H9 (cell line): Measurements from ENCODE around the gene KANSL1. TPM values are rescaled to one million over a fixed set of nuclear protein-coding genes. Genes with fewer than 3 reads are reported as not detected.
A peak's percentile ranks its signal among the peaks of the same experiment; 100 is the strongest.

Experiments
- DNase-seq: peaks from one replicate; pipeline ENCODE4 v3.0.0-alpha.2; 2017
- H2AFZ ChIP-seq: one replicate; pipeline ENCODE4 v1.6.1; 2013; ENCODE audit warnings: mild to moderate bottlenecking, low read length, control low read depth, moderate library complexity
- H2AK5ac ChIP-seq: 2 replicates; pipeline ENCODE4 v1.6.1; 2013; ENCODE audit warnings: low read length, control low read depth, mixed read lengths; ENCODE audit not compliant: insufficient read length
- H2BK120ac ChIP-seq: one replicate; pipeline ENCODE4 v1.6.1; 2013; ENCODE audit warnings: low read depth, mild to moderate bottlenecking, low read length, control low read depth, inconsistent platforms; ENCODE audit not compliant: poor library complexity, severe bottlenecking
- H2BK12ac ChIP-seq: 2 replicates; pipeline ENCODE4 v1.6.1; 2013; ENCODE audit warnings: low read length, control low read depth, mixed read lengths, low read depth; ENCODE audit not compliant: insufficient read length
- H2BK15ac ChIP-seq: 2 replicates; pipeline ENCODE4 v1.6.1; 2013; ENCODE audit warnings: low read depth, low read length, control low read depth
- H2BK20ac ChIP-seq: one replicate; pipeline ENCODE4 v1.6.1; 2013; ENCODE audit warnings: low read depth, mild to moderate bottlenecking, low read length, control low read depth, inconsistent platforms; ENCODE audit not compliant: poor library complexity, severe bottlenecking
- H2BK5ac ChIP-seq: 2 replicates; pipeline ENCODE4 v1.6.1; 2013; ENCODE audit warnings: low read length, control low read depth, mixed read lengths; ENCODE audit not compliant: insufficient read length
- H3K14ac ChIP-seq: 2 replicates; pipeline ENCODE4 v1.6.1; 2013; ENCODE audit warnings: low read length, control low read depth; ENCODE audit not compliant: insufficient read depth
- H3K18ac ChIP-seq: 2 replicates; pipeline ENCODE4 v1.6.1; 2013; ENCODE audit warnings: low read depth, mild to moderate bottlenecking, mixed read lengths, low read length, control low read depth; ENCODE audit not compliant: insufficient read length
- H3K23ac ChIP-seq: 2 replicates; pipeline ENCODE4 v1.6.1; 2013; ENCODE audit warnings: low read length, control low read depth, mixed read lengths, low read depth; ENCODE audit not compliant: insufficient read length
- H3K23me2 ChIP-seq: 2 replicates; pipeline ENCODE4 v1.6.1; 2013; ENCODE audit warnings: low read depth, mild to moderate bottlenecking, mixed read lengths, low read length, control low read depth; ENCODE audit not compliant: insufficient read length, poor library complexity, severe bottlenecking
- H3K27ac ChIP-seq: 2 replicates; pipeline ENCODE4 v1.5.1; 2013; ENCODE audit warnings: low read length, control low read depth, mixed read lengths, low read depth; ENCODE audit not compliant: insufficient read length
- H3K27me3 ChIP-seq: 2 replicates; pipeline ENCODE4 v1.6.1; 2013; ENCODE audit warnings: low read length, control low read depth, inconsistent platforms; ENCODE audit not compliant: insufficient read depth
- H3K4ac ChIP-seq: 2 replicates; pipeline ENCODE4 v1.6.1; 2013; ENCODE audit warnings: low read depth, mild to moderate bottlenecking, control low read depth, inconsistent platforms, low read length, moderate library complexity
- H3K4me1 ChIP-seq: 2 replicates; pipeline ENCODE4 v1.6.1; 2013; ENCODE audit warnings: low read length, control low read depth, inconsistent platforms; ENCODE audit not compliant: insufficient read depth
- H3K4me2 ChIP-seq: 2 replicates; pipeline ENCODE4 v1.6.1; 2013; ENCODE audit warnings: low read length, control low read depth, mixed read lengths; ENCODE audit not compliant: insufficient read length, insufficient read depth
- H3K56ac ChIP-seq: 2 replicates; pipeline ENCODE4 v1.6.1; 2013; ENCODE audit warnings: low read depth, mild to moderate bottlenecking, mixed read lengths, low read length, control low read depth; ENCODE audit not compliant: insufficient read length
- H3K79me1 ChIP-seq: 2 replicates; pipeline ENCODE4 v1.6.1; 2013; ENCODE audit warnings: low read depth, mild to moderate bottlenecking, moderate library complexity, low read length, control low read depth, inconsistent platforms; ENCODE audit not compliant: insufficient read depth, poor library complexity, severe bottlenecking
- H3K79me2 ChIP-seq: 2 replicates; pipeline ENCODE4 v1.6.1; 2013; ENCODE audit warnings: low read length, control low read depth, inconsistent platforms; ENCODE audit not compliant: insufficient read depth
- H3K9ac ChIP-seq: 2 replicates; pipeline ENCODE4 v1.6.1; 2013; ENCODE audit warnings: low read length, control low read depth, mixed read lengths; ENCODE audit not compliant: insufficient read length; ENCODE audit errors: extremely low read depth
- H3K9me3 ChIP-seq: one replicate; pipeline ENCODE4 v1.6.1; 2013; ENCODE audit warnings: low read depth, low read length, inconsistent platforms; ENCODE audit not compliant: control insufficient read depth
- H3T11ph ChIP-seq: one replicate; pipeline ENCODE4 v1.6.1; 2013; ENCODE audit warnings: mild to moderate bottlenecking, low read length, control low read depth, inconsistent platforms
- H4K20me1 ChIP-seq: one replicate; pipeline ENCODE4 v1.6.1; 2013; ENCODE audit not compliant: control insufficient read depth, insufficient read length, insufficient read depth
- H4K5ac ChIP-seq: 2 replicates; pipeline ENCODE4 v1.6.1; 2013; ENCODE audit warnings: low read depth, mild to moderate bottlenecking, mixed read lengths, low read length, control low read depth; ENCODE audit not compliant: insufficient read length
- H4K8ac ChIP-seq: replicated peaks from 2 replicates; pipeline ENCODE4 v1.6.1; 2013; ENCODE audit warnings: low read length, control low read depth, mixed read lengths, low read depth; ENCODE audit not compliant: insufficient read length
- H4K91ac ChIP-seq: 2 replicates; pipeline ENCODE4 v1.6.1; 2013; ENCODE audit warnings: low read depth, mild to moderate bottlenecking, moderate library complexity, mixed read lengths, low read length, control low read depth; ENCODE audit not compliant: insufficient read length
- H3K27ac Mint-ChIP-seq, 3 experiments: 2 replicates in 2 of 3; 3 replicates in 1 of 3; pipeline ENCODE4 v1.8.0; 2020 to 2021; ENCODE audit warnings: mixed read lengths in 3 of 3, mild to moderate bottlenecking in 1 of 3, moderate library complexity in 1 of 3
- H3K27me3 Mint-ChIP-seq: 2 replicates; pipeline ENCODE4 v1.8.0; 2021; ENCODE audit warnings: low read depth, mild to moderate bottlenecking, moderate library complexity, mixed read lengths
- H3K36me3 Mint-ChIP-seq, 3 experiments: 2 replicates in 2 of 3; 3 replicates in 1 of 3; pipeline ENCODE4 v1.8.0; 2020 to 2021; ENCODE audit warnings: low read depth in 3 of 3, mixed read lengths in 3 of 3; ENCODE audit not compliant: insufficient read depth in 1 of 3
- H3K4me1 Mint-ChIP-seq, 2 experiments: 2 replicates each; pipeline ENCODE4 v1.8.0; 2020; ENCODE audit warnings: mixed read lengths in 2 of 2
- H3K4me3 Mint-ChIP-seq, 2 experiments: 2 replicates in 1 of 2; 3 replicates in 1 of 2; pipeline ENCODE4 v1.8.0; 2020 to 2021; ENCODE audit warnings: mild to moderate bottlenecking in 2 of 2, mixed read lengths in 2 of 2, moderate library complexity in 1 of 2
- H3K9me3 Mint-ChIP-seq, 2 experiments: 2 replicates in 1 of 2; 3 replicates in 1 of 2; pipeline ENCODE4 v1.8.0; 2020; ENCODE audit warnings: mild to moderate bottlenecking in 2 of 2, mixed read lengths in 2 of 2, moderate library complexity in 1 of 2
- CTCF ChIP-seq: fragments of 200-600 bp; sonication (generic); conservative IDR thresholded peaks from 3 replicates; pipeline ENCODE4 v1.8.0; 2021; ENCODE audit warnings: antibody characterized with exemption, mild to moderate bottlenecking
- WGBS: extraction: QIAGEN DNeasy Blood & Tissue Kit; methylation state at CpG from one replicate; pipeline ENCODE4 v1.1.7; 2013; ENCODE audit warnings: missing lambda C conversion rate, low lambda C conversion rate, mixed read lengths; ENCODE audit not compliant: insufficient read length; ENCODE audit errors: extremely low coverage; 5-methylcytosine and 5-hydroxymethylcytosine counted together
- total RNA-seq: library from RNA; stranded (reverse); gene quantifications from 2 replicates; pipeline ENCODE4 v1.2.1, GENCODE V29; 2021

The KANSL1 gene
- total RNA-seq, 1 experiment from 2014 or later: 114 TPM

GRCh38 chr17:46032909-46033308 lies 160.3 kb downstream of the KANSL1 start:
- H3K14ac ChIP-seq: no peak overlapping the region
- H3K27ac Mint-ChIP-seq: peak overlapping the region in 1 of 3 experiments; percentile 32; a peak in 1 of 7 replicates
- DNase-seq: no peak
- no peaks in the 10 kb centered on the region for H3K9me3 ChIP-seq
- no peak overlapping the region for H2AFZ ChIP-seq
- peaks cover 21 to 25% of the 10 kb centered on the region in 2 experiments for H3K4me1 Mint-ChIP-seq
- H4K20me1 ChIP-seq: no peaks in the 10 kb centered on the region
- no peak overlapping the region for H3K27ac ChIP-seq
- H2AK5ac ChIP-seq: no peak overlapping the region
- H3K79me2 ChIP-seq: no peaks in the 10 kb centered on the region
- H3K27me3 ChIP-seq: no peaks in the 10 kb centered on the region
- H4K91ac ChIP-seq: no peak overlapping the region
- peaks cover under 1% of the 10 kb centered on the region; the same call in 1 of the 2 replicates for H3K27me3 Mint-ChIP-seq
- H3K4ac ChIP-seq: no peak overlapping the region
- H3K9ac ChIP-seq: no peak overlapping the region
- TF ChIP-seq CTCF: no peak
- no peak overlapping the region for H3K4me2 ChIP-seq
- no peak overlapping the region for H4K5ac ChIP-seq
- WGBS: no CpG with 5 or more reads among the region's 11 CpGs
- no peak overlapping the region for H3K18ac ChIP-seq
- no peaks in the 10 kb centered on the region for H3K9me3 Mint-ChIP-seq
- peaks cover 45 to 93% (median 82%) of the 10 kb centered on the region in 3 experiments for H3K36me3 Mint-ChIP-seq
- no peak overlapping the region for H3K23ac ChIP-seq
- no peaks in the 10 kb centered on the region for H3K79me1 ChIP-seq
- H4K8ac ChIP-seq: no peak overlapping the region
- no peak overlapping the region for H2BK12ac ChIP-seq
- H3K4me1 ChIP-seq: no peaks in the 10 kb centered on the region
- no peak overlapping the region for H3K56ac ChIP-seq
- H3K4me3 Mint-ChIP-seq: no peak overlapping the region
- H2BK120ac ChIP-seq: no peak overlapping the region
- H3T11ph ChIP-seq: no peak overlapping the region
- no peaks in the 10 kb centered on the region for H3K23me2 ChIP-seq
- H2BK20ac ChIP-seq: no peak overlapping the region
- H2BK5ac ChIP-seq: no peak overlapping the region
- H2BK15ac ChIP-seq: no peak overlapping the region
